Uterus (tissue), 4 donors: ENCODE results near the gene FAM114A2. TPM values are rescaled to one million over a fixed set of nuclear protein-coding genes. Genes with fewer than 3 reads are reported as not detected.
"Not testable (repeated sequence)": the region's sequence is repeated elsewhere in the genome, so short reads cannot be mapped to it uniquely, and the experiment has no call there.

Experiments
- DNase-seq, 2 donors: peaks; one replicate each; pipeline ENCODE4 v3.0.0-alpha.2; 2019 to 2020
- H3K27ac ChIP-seq, 2 donors: fragments of 200-600 bp; sonication (generic); 1 replicate in 1 of 2; 2 replicates in 1 of 2; pipeline ENCODE4 v1.5.1; 2016 to 2018
- H3K27me3 ChIP-seq, 2 donors: fragments of 200-600 bp; sonication (generic); one replicate each; pipeline ENCODE4 v1.5.1; 2018 to 2019; ENCODE audit warnings: control low read depth in 1 of 2
- H3K36me3 ChIP-seq, 2 donors: fragments of 200-600 bp; sonication (generic); one replicate each; pipeline ENCODE4 v1.5.1; 2019; ENCODE audit warnings: control low read depth in 1 of 2
- H3K4me1 ChIP-seq, 2 donors: fragments of 200-600 bp; sonication (generic); one replicate each; pipeline ENCODE4 v1.5.1; 2018 to 2019; ENCODE audit warnings: control low read depth in 1 of 2
- H3K4me3 ChIP-seq, 2 donors: fragments of 200-600 bp; sonication (generic); 1 replicate in 1 of 2; 2 replicates in 1 of 2; pipeline ENCODE4 v1.5.1; 2018 to 2019; ENCODE audit warnings: mild to moderate bottlenecking in 1 of 2
- H3K9me3 ChIP-seq, 2 donors: fragments of 200-600 bp; sonication (generic); one replicate each; pipeline ENCODE4 v1.5.1; 2019; ENCODE audit warnings: control low read depth in 1 of 2
- POLR2A ChIP-seq, 2 donors: fragments of 450-650 bp; IDR thresholded peaks; one replicate each; pipeline ENCODE4 v1.6.1; 2016; ENCODE audit warnings: antibody characterized with exemption in 2 of 2, mild to moderate bottlenecking in 1 of 2, moderate library complexity in 1 of 2
- intact Hi-C: fragments of 100-400 bp; cut with DNase I; formaldehyde crosslinking; loops from one replicate; pipeline ENCODE4 v1.15.1; 2023; ENCODE audit warnings: low total_unique reads
- total RNA-seq, 4 donors: library from RNA; depleted of rRNA in 3 of 4; stranded (reverse); fragments of >200 nt in 3 of 4; gene quantifications; one replicate each; pipeline versions ENCODE4 v1.1.0 to v1.2.4, GENCODE V29; 2014 to 2023
- TF ChIP-seq, protein P1 (sequence below), 4 experiments: fragments of 200-600 bp in 2 of 4; fragments of 450-650 bp in 2 of 4; sonication (generic) in 2 of 4; IDR thresholded peaks; one replicate each; pipeline ENCODE4 v1.5.1; 2016 to 2019; ENCODE audit warnings: antibody characterized with exemption in 4 of 4, mild to moderate bottlenecking in 2 of 4, moderate library complexity in 1 of 4
- donor health status: DM: yes; HTN: yes; CAD: no.

The FAM114A2 gene
- total RNA-seq, 4 donors from 2014 or later = 26.9 to 71.3 (median 43.9) TPM

- Histone ChIP-seq H3K4me3 (no peak overlapping the region), H3K27ac (no peak overlapping the region), H3K27me3 (no peaks in the 10 kb centered on the region), H3K36me3 (no peaks in the 10 kb centered on the region), H3K9me3 (no peaks in the 10 kb centered on the region), H3K4me1 (no peaks in the 10 kb centered on the region)
- no peak for DNase-seq
- TF ChIP-seq, protein P1, sequence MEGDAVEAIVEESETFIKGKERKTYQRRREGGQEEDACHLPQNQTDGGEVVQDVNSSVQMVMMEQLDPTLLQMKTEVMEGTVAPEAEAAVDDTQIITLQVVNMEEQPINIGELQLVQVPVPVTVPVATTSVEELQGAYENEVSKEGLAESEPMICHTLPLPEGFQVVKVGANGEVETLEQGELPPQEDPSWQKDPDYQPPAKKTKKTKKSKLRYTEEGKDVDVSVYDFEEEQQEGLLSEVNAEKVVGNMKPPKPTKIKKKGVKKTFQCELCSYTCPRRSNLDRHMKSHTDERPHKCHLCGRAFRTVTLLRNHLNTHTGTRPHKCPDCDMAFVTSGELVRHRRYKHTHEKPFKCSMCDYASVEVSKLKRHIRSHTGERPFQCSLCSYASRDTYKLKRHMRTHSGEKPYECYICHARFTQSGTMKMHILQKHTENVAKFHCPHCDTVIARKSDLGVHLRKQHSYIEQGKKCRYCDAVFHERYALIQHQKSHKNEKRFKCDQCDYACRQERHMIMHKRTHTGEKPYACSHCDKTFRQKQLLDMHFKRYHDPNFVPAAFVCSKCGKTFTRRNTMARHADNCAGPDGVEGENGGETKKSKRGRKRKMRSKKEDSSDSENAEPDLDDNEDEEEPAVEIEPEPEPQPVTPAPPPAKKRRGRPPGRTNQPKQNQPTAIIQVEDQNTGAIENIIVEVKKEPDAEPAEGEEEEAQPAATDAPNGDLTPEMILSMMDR (IDR thresholded peaks at IDR 0.05) = no peak
- TF ChIP-seq POLR2A (IDR thresholded peaks at IDR 0.05) = no peak
- intact Hi-C loops = loop anchor here (10.0 kb wide), 1 partner anchor 333 kb away; no protein-coding TSS in a partner anchor
Observed at GRCh38 chr5:154071799-154072413, 33.2 kb upstream of the FAM114A2 start.

DNA sequence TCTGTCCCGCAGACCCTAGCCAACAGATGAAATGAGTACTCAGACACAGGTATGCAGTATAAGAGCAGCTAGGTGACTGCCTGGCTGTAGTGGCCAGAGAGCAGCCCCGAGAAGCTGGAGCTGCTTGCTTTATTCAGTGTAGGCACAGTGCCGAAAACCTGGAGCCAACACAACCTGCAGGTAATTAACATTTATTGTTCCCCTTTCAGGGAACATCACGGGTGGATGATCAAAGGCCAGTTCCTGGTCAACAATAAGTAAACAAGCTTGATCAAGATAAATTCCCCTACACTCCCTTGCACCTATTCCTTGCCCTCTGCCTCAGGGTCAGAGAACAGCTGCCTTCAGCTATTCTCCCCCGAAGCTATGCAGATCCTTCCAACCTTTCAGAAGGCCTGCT lies 31.1 kb upstream of the FAM114A2 start:
- not testable (repeated sequence) for H3K9me3 ChIP-seq, H3K36me3 ChIP-seq, H3K27me3 ChIP-seq, DNase-seq, H3K4me1 ChIP-seq, H3K27ac ChIP-seq, H3K4me3 ChIP-seq
- intact Hi-C loops = loop anchor here (10.0 kb wide), 1 partner anchor 335 kb away; no protein-coding TSS in a partner anchor

DNA sequence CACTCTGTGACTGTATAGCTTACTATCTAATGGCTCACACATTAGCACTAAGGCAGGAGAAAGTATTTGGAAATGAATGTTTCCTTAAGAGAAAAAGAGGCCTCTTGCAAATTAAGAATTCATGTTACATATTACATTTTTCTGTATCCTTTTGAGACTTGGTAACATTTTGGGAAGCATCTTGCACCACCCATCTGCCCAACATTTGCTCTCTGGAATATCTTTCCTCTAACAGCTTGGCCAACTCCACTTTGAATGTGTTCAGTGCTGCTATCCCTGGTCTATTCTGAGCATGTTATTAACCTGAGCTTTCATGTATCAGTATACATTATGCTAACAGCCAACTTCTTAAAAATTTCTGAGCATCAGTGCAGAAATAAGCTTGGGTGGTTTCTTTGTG lies 27.3 kb upstream of the FAM114A2 start:
- H3K27me3 ChIP-seq = no peaks in the 10 kb centered on the region
- no peak overlapping the region for H3K4me3 ChIP-seq
- no peaks in the 10 kb centered on the region for H3K4me1 ChIP-seq
- no peaks in the 10 kb centered on the region for H3K9me3 ChIP-seq
- H3K36me3 ChIP-seq = no peaks in the 10 kb centered on the region
- H3K27ac ChIP-seq = no peak overlapping the region
- intact Hi-C loops = no loop called here
- no peak for DNase-seq
- TF ChIP-seq POLR2A (IDR thresholded peaks at IDR 0.05) = no peak
- TF ChIP-seq, protein P1 (IDR thresholded peaks at IDR 0.05) = no peak

GRCh38 chr5:154063372-154063771 lies 24.7 kb upstream of the FAM114A2 start:
- TF ChIP-seq, protein P1 (IDR thresholded peaks at IDR 0.05) = no peak
- TF ChIP-seq POLR2A (IDR thresholded peaks at IDR 0.05) = no peak
- intact Hi-C loops = no loop called here
- no peak for DNase-seq
- H3K36me3 ChIP-seq = no peaks in the 10 kb centered on the region
- no peak overlapping the region for H3K27ac ChIP-seq
- H3K9me3 ChIP-seq = no peaks in the 10 kb centered on the region
- no peaks in the 10 kb centered on the region for H3K27me3 ChIP-seq
- no peaks in the 10 kb centered on the region for H3K4me1 ChIP-seq
- no peak overlapping the region for H3K4me3 ChIP-seq

DNA sequence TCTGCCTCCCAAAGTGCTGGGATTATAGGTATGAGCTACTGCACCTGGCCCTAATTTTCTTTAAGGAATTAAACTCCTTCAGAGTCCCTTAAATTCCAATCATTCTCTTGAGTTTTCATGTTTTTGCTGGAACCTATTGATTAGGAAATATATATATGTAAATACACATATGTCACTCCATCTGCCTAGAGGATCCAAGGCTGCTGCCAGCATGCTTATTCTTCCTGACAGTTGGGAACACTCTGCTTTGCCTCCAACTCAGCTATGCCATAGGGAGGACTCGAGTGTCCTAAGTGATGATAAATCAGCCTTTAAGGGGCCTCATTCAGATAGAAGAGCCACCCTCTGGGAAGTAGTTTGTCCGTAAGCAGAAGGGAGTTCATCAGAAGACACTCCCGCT lies 21.9 kb upstream of the FAM114A2 start:
- H3K9me3 ChIP-seq = no peaks in the 10 kb centered on the region
- H3K4me1 ChIP-seq = no peaks in the 10 kb centered on the region
- H3K4me3 ChIP-seq = no peak overlapping the region
- no peaks in the 10 kb centered on the region for H3K36me3 ChIP-seq
- no peaks in the 10 kb centered on the region for H3K27me3 ChIP-seq
- H3K27ac ChIP-seq = no peak overlapping the region
- TF ChIP-seq, protein P1 (IDR thresholded peaks at IDR 0.05) = no peak
- TF ChIP-seq POLR2A (IDR thresholded peaks at IDR 0.05) = no peak
- intact Hi-C loops = no loop called here
- no peak for DNase-seq

GRCh38 chr5:154059583-154059982 lies 20.9 kb upstream of the FAM114A2 start:
- TF ChIP-seq, protein P1 (IDR thresholded peaks at IDR 0.05) = no peak
- TF ChIP-seq POLR2A (IDR thresholded peaks at IDR 0.05) = no peak
- Histone ChIP-seq H3K36me3 (no peaks in the 10 kb centered on the region), H3K27ac (no peak overlapping the region), H3K4me1 (no peaks in the 10 kb centered on the region), H3K9me3 (no peaks in the 10 kb centered on the region), H3K4me3 (no peak overlapping the region), H3K27me3 (no peaks in the 10 kb centered on the region)
- intact Hi-C loops = no loop called here
- DNase-seq = no peak
